HepG2 (cell line): Measurements from ENCODE around the gene PRRT1. TPM values are rescaled to one million over a fixed set of nuclear protein-coding genes. Genes with fewer than 3 reads are reported as not detected.

Source experiments
- CBX1 ChIP-seq: IDR thresholded peaks from one replicate; pipeline ENCODE4 v1.6.1; 2016; ENCODE audit warnings: antibody characterized with exemption, low read depth
- HDAC1 ChIP-seq: sonication (generic); formaldehyde crosslinking; IDR thresholded peaks from 2 replicates; pipeline ENCODE4 v1.5.1; 2020; ENCODE audit warnings: mild to moderate bottlenecking, missing genetic modification reagents
- LRRFIP1 ChIP-seq: sonication (generic); formaldehyde crosslinking; conservative IDR thresholded peaks from 2 replicates; pipeline ENCODE4 v1.4.0; 2020; ENCODE audit warnings: missing genetic modification reagents
- MAF1 ChIP-seq: sonication (generic); formaldehyde crosslinking; IDR thresholded peaks from 2 replicates; pipeline ENCODE4 v1.5.0; 2020; ENCODE audit warnings: missing genetic modification reagents, borderline replicate concordance
- MEIS1 ChIP-seq: sonication (generic); formaldehyde crosslinking; IDR thresholded peaks from 2 replicates; pipeline ENCODE4 v1.9.0; 2021; ENCODE audit warnings: mild to moderate bottlenecking, missing genetic modification reagents, moderate library complexity, borderline replicate concordance
- MXI1 ChIP-seq: IDR thresholded peaks from 3 replicates; pipeline ENCODE4 v1.6.1; 2012; ENCODE audit warnings: low read depth, low read length, inconsistent platforms, borderline replicate concordance
- RNF2 ChIP-seq: fragments of 450-650 bp; conservative IDR thresholded peaks from 2 replicates; pipeline ENCODE4 v1.6.1; 2016; ENCODE audit warnings: low read depth
- SP2 ChIP-seq: sonication (generic); formaldehyde crosslinking; IDR thresholded peaks from 2 replicates; pipeline ENCODE4 v1.5.1; 2020; ENCODE audit warnings: mild to moderate bottlenecking, missing genetic modification reagents
- TSC22D2 ChIP-seq: sonication (generic); formaldehyde crosslinking; IDR thresholded peaks from 2 replicates; pipeline ENCODE4 v1.5.1; 2020; ENCODE audit warnings: missing genetic modification reagents, mild to moderate bottlenecking, borderline replicate concordance
- ZBTB14 ChIP-seq: sonication (generic); formaldehyde crosslinking; IDR thresholded peaks from 2 replicates; pipeline ENCODE4 v1.4.0; 2020; ENCODE audit warnings: missing genetic modification reagents
- ZBTB20 ChIP-seq: sonication (generic); formaldehyde crosslinking; IDR thresholded peaks from 2 replicates; pipeline ENCODE4 v1.8.1; 2023; ENCODE audit warnings: missing genetic modification reagents, low read depth, mild to moderate bottlenecking, borderline replicate concordance
- ZGPAT ChIP-seq: IDR thresholded peaks from 2 replicates; pipeline ENCODE4 v1.6.1; 2016; ENCODE audit warnings: mild to moderate bottlenecking
- ZNF138 ChIP-seq: sonication (generic); formaldehyde crosslinking; IDR thresholded peaks from 2 replicates; pipeline ENCODE4 v1.5.0; 2020; ENCODE audit warnings: mild to moderate bottlenecking, low read depth, missing genetic modification reagents
- ZNF572 ChIP-seq: sonication (generic); formaldehyde crosslinking; IDR thresholded peaks from 2 replicates; pipeline ENCODE4 v1.5.1; 2020; ENCODE audit warnings: mild to moderate bottlenecking, missing genetic modification reagents
- ZNF614 ChIP-seq: IDR thresholded peaks from 2 replicates; pipeline ENCODE4 v1.6.1; 2018; ENCODE audit warnings: missing biosample characterization, missing genetic modification reagents, inconsistent platforms, borderline replicate concordance
- ZNF687 ChIP-seq: sonication (generic); formaldehyde crosslinking; IDR thresholded peaks from 2 replicates; pipeline ENCODE4 v1.5.1; 2020; ENCODE audit warnings: mild to moderate bottlenecking, missing genetic modification reagents, moderate library complexity
- ZNF737 ChIP-seq: sonication (generic); formaldehyde crosslinking; IDR thresholded peaks from 2 replicates; pipeline ENCODE4 v1.5.0; 2020; ENCODE audit warnings: missing genetic modification reagents, mild to moderate bottlenecking, borderline replicate concordance
- polyA plus RNA-seq, 8 experiments: library from polyadenylated mRNA; depleted of rRNA in 3 of 8; stranded (reverse) in 7 of 8; unstranded in 1 of 8; fragments of >200 nt; fragmentation: Illumina TruSeq in 4 of 8; extraction: Trizol in 4 of 8; gene quantifications; 2 replicates each; pipeline versions ENCODE4 v1.2.1 to v1.2.3, GENCODE V29; 2011 to 2016; ENCODE audit warnings: low read depth in 4 of 8, missing spikeins in 1 of 8, mixed read lengths in 1 of 8; ENCODE audit not compliant: insufficient read depth in 1 of 8
- total RNA-seq, 5 experiments: library from RNA; depleted of rRNA; stranded (reverse); fragments of >200 nt; fragmentation: Illumina TruSeq; extraction: Trizol; gene quantifications; 2 replicates each; pipeline ENCODE4 v1.2.3, GENCODE V29; 2016; ENCODE audit warnings: low read depth in 1 of 5

PRRT1 gene
- total and polyA plus RNA-seq, 2 of the 13 experiments (the other 11 are each of a cell fraction or from before 2014, with no cell fraction given): 0.64 to 1.4 TPM

GRCh38 chr6:32154514-32155161 lies 2.9 kb upstream of the PRRT1 start (continued):
- TF ChIP-seq LRRFIP1 (CRISPR knock-in tag) (no peak), ZBTB14 (CRISPR knock-in tag) (0 out of 2 replicates have a peak, but pooled peaks have one; percentile 1), RNF2 (no peak), ZNF138 (no peak), ZNF737 (CRISPR knock-in tag) (no peak), MAF1 (CRISPR knock-in tag) (0 out of 2 replicates have a peak, but pooled peaks have one; percentile 24), SP2 (no peak; the same call in 1 of the 2 replicates), ZBTB20 (CRISPR knock-in tag) (peak; percentile 60; the same call in 1 of the 2 replicates), ZGPAT (CRISPR knock-in tag) (no peak; the same call in 1 of the 2 replicates), MEIS1 (CRISPR knock-in tag) (peak; percentile 30; the same call in 1 of the 2 replicates), HDAC1 (peak; percentile 89), ZNF614 (peak; percentile 84; the same call in 1 of the 2 replicates), CBX1 (peak; percentile 21), MXI1 (peak; percentile 81), ZNF572 (0 out of 2 replicates have a peak, but pooled peaks have one; percentile 1), ZNF687 (CRISPR knock-in tag) (peak; percentile 87), TSC22D2 (peak; percentile 27; the same call in 1 of the 2 replicates)
